Measurements from ENCODE around the gene DCAF7.

Gene DCAF7

GRCh38 chr17:63568563-63568962 is 18.3 kb downstream of the DCAF7 start:
- H3K4me3 ChIP-seq (replicated peaks in 1 of 2; ENCODE audit: low read depth in 2 of 2, low read length in 2 of 2) = no peak overlapping the region
- TF ChIP-seq, protein P1, sequence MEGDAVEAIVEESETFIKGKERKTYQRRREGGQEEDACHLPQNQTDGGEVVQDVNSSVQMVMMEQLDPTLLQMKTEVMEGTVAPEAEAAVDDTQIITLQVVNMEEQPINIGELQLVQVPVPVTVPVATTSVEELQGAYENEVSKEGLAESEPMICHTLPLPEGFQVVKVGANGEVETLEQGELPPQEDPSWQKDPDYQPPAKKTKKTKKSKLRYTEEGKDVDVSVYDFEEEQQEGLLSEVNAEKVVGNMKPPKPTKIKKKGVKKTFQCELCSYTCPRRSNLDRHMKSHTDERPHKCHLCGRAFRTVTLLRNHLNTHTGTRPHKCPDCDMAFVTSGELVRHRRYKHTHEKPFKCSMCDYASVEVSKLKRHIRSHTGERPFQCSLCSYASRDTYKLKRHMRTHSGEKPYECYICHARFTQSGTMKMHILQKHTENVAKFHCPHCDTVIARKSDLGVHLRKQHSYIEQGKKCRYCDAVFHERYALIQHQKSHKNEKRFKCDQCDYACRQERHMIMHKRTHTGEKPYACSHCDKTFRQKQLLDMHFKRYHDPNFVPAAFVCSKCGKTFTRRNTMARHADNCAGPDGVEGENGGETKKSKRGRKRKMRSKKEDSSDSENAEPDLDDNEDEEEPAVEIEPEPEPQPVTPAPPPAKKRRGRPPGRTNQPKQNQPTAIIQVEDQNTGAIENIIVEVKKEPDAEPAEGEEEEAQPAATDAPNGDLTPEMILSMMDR (IDR thresholded peaks at IDR 0.05; ENCODE audit: low read depth, low read length) = no peak

GRCh38 chr17:63571632-63572310 is 21.5 kb downstream of the DCAF7 start:
- TF ChIP-seq, protein P1 (IDR thresholded peaks at IDR 0.05; ENCODE audit: low read depth, low read length) = no peak
- DNase-seq (ENCODE audit: low read depth in 2 of 2) = peak; percentile 43 to 78
- H3K4me3 ChIP-seq (replicated peaks in 1 of 2; ENCODE audit: low read depth in 2 of 2, low read length in 2 of 2) = no peak overlapping the region

More at GRCh38 chr17:63568563-63568962, 18.3 kb downstream of the DCAF7 start:
- no peak for DNase-seq (ENCODE audit: low read depth in 2 of 2)

DNA sequence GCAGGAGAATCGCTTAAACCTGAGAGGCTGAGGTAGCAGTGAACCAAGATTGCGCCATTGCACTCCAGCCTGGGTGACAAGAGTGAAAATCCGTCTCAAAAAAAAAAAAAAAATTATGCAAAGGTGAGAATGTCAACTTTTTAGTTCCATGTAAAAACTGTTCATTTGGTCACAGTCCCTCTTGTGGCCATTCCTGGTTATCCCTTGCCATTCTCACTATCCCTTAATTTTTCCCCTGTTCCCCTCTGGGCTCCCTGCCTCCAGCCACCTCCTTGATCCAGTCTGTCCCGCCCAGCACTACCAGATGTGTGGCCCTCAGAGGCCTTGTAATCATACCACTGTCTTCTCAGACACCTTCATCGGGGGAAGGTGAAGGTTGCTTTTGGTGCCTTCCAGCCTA is 23.4 kb downstream of the DCAF7 start:
- TF ChIP-seq, protein P1 (IDR thresholded peaks at IDR 0.05; ENCODE audit: low read depth, low read length) = peak; percentile 37
- peak in 1 of 2 donors; percentile 5 for DNase-seq (ENCODE audit: low read depth in 2 of 2)
- no peak overlapping the region for H3K4me3 ChIP-seq (replicated peaks in 1 of 2; ENCODE audit: low read depth in 2 of 2, low read length in 2 of 2)

DNA sequence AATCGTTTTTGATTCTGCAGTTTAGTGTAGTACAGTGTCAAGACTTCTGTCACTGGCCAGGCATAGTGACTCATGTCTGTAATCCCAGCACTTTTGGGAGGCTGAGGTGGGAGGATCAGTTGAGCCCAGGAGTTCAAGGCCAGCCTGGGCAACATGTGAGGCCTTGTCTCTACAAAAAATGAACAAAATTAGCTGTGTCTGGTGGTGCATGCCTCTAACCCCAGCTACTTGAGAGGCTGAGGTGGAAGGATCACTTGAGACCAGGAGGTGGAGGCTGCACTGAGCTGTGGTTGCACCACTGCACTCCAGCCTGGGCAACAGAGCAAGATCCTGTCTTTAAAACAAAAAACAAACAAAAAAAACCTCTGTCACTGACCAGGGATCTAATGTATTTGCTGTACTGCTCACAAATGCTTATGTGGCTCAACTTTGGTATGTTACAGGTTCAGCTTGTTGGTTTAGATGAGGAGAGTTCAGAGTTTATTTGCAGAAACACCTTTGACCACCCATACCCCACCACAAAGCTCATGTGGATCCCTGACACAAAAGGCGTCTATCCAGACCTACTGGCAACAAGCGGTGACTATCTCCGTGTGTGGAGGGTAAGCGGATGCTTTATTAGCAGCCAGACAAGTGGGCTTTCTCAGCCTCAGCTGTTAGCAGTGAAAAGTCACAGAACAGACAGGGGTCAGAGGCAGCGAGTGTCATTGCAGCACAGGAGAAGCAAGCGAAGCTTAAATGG is 27.9 kb downstream of the DCAF7 start:
- TF ChIP-seq, protein P1 (IDR thresholded peaks at IDR 0.05; ENCODE audit: low read depth, low read length) = no peak
- no peak overlapping the region for H3K4me3 ChIP-seq (replicated peaks in 1 of 2; ENCODE audit: low read depth in 2 of 2, low read length in 2 of 2)
- no peak for DNase-seq (ENCODE audit: low read depth in 2 of 2)

DNA sequence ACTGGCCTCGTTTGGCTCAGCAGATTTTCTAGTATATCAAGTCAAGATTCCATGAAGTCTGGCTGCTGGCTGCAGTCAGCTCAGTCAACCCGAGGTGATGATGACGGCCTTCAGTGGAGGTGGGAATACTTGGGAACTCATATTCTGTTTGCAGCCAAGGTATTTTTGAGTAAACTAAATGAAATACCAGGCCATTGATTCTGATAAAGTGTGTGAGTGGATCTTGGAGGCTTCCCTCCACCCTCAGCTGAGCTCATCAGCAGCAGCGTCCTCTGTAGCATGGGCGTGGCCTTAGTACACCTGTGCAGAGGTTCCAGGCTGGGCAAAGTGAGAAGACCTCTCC is 28.5 kb downstream of the DCAF7 start:
- DNase-seq (ENCODE audit: low read depth in 2 of 2) = no peak
- no peak overlapping the region for H3K4me3 ChIP-seq (replicated peaks in 1 of 2; ENCODE audit: low read depth in 2 of 2, low read length in 2 of 2)
- TF ChIP-seq, protein P1 (IDR thresholded peaks at IDR 0.05; ENCODE audit: low read depth, low read length) = no peak

DNA sequence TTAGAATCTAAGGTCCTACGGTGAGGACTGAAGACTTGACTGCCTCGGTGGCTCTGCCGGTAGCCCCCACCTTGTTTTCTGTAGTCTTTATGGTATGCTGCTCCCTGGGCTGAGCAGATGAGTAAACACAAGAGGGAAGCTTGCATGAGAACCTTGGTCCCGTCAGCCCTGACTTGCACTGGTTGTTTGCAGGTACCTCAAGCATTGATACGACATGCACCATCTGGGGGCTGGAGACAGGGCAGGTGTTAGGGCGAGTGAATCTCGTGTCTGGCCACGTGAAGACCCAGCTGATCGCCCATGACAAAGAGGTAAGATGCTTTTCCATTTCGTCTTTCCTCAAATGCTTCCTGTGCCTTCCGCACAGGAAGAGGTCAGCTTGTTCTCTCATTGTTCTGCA is 29.4 kb downstream of the DCAF7 start:
- DNase-seq (ENCODE audit: low read depth in 2 of 2) = no peak
- no peak overlapping the region for H3K4me3 ChIP-seq (replicated peaks in 1 of 2; ENCODE audit: low read depth in 2 of 2, low read length in 2 of 2)
- TF ChIP-seq, protein P1 (IDR thresholded peaks at IDR 0.05; ENCODE audit: low read depth, low read length) = no peak
